GM21723 (cell line): ENCODE results near the gene NPHP4.

Source experiments
- ATAC-seq: cut with Tn5 transposase; IDR thresholded peaks from one replicate; pipeline ENCODE4 v1.9.1; 2021; ENCODE audit warnings: mild to moderate bottlenecking, moderate library complexity; ENCODE audit not compliant: unreplicated experiment

NPHP4 gene

DNA sequence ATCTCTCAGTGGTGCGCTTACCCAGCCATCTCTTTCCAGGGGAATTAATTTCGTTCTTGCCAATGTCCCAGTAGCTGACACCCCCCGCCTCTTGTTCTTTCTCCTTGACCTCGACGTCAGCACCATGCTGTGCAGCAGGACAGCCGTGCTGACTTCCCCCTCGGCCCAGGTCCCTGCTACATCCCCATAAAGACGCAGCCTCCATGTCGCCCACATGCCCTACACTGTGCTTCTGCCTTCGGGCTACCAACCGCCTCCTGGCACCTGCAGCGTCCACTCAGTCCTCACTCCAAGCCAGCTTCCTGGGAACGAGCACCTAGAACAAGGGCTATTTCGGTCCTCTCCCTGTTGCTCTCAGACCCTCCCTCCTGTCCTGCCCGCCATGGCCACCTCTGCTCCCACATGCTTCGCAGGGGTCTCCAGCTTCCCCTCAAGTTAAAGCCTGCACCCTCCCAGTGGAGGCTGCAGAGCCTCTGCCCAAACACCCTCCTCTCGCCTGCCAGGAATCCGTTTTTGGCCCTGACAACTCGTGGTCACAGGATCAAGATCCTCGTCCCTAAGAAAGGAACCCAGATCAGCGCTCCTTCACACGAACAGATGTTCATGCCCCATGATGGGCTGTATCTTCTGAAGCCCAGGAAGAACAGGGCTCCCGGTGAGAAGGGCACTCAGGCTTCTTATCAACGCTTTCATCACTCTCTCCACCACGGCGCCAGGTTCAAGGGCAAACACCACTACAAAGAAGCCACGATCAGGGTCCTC, 109.7 kb downstream of the NPHP4 start:
- no peak for ATAC-seq

GRCh38 chr1:5881526-5882222, 110.6 kb downstream of the NPHP4 start:
- no peak for ATAC-seq

DNA sequence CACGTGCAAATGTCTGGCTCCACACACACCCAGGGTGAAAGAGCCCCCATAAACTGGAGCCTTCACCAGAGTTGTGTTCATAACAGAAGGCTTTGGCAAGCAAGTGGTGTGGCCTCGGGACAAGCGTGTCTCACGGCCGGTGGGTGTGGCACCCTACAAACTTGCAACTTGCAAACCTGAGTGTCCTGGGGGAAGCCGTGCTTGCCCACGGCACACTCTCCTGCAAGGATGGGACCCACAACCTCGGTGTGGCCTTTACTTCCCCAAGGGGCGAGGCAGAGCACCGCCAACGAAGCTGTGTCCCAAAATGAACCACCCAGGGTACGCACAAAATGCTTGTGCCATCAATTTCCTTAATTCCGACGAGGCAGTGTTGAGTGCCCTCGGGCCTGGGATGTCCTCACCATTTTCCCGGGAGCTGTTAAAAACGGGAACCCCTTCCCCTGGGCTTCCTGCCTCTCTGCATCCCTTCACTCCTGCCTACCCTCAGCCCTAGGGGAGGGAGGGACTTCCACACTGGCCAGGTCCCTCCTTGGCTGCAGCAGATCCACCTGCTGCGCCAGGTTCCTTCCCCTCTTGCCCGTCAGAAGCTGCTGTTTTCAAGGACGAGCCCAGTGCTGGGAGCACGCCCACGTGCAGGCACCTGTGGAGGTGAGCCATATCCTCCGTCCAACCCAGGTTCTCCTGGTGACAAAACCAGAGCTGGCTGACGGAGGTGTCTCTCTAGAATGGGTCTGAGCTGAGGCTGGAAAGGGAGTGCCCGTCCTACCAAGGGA, 111.4 kb downstream of the NPHP4 start:
- no peak for ATAC-seq

DNA sequence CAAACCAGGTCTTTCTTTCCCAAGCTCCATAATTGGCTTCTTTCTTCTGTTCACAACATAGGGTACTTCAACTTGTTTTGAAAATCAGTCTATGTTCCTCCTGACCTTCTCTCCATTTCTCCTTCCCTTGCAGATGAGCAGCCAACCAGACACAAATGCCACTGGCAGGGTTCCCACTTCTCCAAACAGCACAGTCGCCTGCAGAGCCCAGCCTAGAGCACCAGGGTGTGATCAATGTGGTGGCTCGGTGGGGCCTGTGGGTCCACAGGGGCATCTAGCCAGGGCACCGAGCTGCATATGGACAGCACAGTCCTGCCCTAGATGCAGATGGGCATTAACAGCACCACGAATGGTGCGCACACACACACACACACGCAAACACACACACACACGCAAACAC, 112.8 kb downstream of the NPHP4 start:
- no peak for ATAC-seq

- no peak for ATAC-seq
Observed at GRCh38 chr1:5878971-5879370, 113.3 kb downstream of the NPHP4 start.

GRCh38 chr1:5877683-5878530, 114.3 kb downstream of the NPHP4 start:
- no peak for ATAC-seq

DNA sequence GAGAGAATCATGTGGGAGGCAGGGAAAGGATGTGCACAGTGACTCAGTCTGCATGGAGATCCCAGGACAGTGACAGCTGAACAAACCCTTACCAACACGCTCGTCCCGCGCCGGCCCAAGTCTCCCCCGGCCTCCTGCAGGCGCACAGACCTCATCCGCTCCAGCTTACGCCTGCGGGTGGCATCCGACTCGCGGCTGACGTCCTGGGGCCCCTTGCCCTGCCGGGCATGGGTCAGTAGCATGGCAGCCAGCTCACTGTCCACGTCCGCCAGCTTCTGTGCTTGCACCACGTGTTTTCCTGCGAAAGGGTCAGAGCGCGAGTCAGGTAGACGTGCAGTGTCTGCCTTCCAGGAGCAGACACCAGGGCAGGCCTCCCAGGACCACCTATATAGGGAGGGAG, 115.2 kb downstream of the NPHP4 start:
- ATAC-seq = no peak

DNA sequence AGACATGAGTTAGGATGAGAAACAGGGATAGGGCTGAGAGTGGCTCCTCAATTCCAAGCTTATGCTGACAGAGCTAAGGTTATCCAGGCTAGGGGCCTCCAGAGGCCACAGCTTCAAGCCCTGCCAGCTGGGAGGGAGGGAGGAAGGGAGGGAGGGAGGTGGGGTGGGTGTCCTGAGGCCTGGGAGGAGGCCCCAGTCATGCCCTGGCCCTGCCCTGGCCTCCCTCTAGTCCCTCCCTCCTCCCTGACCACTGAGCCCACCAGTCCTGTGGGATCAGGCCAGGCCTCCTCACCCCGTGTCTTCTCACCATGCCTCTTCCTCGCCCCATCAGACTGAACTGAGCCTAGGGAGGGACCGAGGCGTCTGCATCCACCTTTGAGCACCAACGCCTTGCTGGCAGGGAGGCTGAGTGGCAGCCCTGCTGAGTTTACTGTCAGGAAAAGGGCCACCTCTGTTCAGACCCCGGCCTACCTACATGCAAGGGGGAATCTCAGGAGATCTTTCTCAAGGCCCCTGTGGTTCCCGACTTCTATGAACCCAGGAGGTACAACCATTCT, 116.1 kb downstream of the NPHP4 start:
- no peak for ATAC-seq

- no peak for ATAC-seq
Observed at GRCh38 chr1:5875345-5875910, 116.8 kb downstream of the NPHP4 start.

DNA sequence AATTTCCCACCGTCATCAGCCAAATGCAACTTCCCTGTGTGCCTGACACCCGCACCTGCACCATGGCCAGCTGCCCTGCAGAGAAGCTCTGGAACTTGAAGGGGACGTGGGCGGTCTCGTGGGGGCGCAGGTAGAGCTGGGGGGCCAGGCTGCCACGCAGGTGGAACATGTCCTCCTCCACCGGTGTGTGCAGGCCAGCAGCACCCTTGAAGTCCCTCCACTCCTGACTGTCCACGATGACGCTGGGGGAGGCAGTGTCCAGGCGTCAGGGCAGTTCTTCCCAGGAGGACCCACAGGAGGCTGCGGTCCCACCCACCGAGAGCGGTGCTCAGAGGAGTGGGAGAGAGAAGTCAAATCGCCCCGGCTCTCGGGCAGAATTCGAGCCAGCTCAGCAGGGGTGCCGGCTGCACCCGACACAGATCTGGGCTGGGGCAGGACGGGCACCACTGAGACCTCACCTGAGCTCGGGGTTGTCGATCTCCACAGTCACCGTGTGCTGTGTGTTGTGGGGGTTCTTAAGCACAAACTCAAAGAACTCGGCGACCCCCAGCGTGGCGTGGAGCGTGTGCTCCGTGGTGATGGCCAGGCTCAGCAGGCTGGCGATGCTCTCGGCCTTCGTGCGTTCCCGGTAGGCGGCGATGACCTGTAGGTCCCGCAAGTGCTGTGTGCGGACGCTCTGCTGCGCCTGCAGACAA, 117.7 kb downstream of the NPHP4 start:
- ATAC-seq = no peak

- ATAC-seq = no peak
Observed at GRCh38 chr1:5873556-5873955, 118.7 kb downstream of the NPHP4 start.

DNA sequence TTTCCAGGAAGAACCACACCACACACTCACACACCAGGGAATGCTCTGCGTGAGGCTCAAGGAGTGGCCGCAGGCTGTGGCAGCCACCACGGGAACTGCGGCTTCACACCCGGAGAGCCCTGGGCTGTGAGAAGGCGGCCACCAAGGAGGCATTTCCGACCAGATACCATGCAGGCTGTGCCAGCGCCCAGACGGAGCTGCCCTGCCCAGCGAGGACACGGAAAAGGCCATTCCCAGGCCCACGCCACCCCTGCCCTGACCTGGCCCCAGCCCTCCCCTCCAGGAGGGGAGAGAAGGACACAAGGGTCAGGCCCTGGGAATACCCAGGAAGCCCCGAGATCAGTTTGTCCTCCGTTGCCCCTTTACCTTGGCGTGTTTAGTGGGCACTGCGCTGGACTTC, 119.3 kb downstream of the NPHP4 start:
- no peak for ATAC-seq

- no peak for ATAC-seq
Observed at GRCh38 chr1:5868931-5869500, 123.2 kb downstream of the NPHP4 start.

GRCh38 chr1:5865774-5866173, 126.5 kb downstream of the NPHP4 start:
- no peak for ATAC-seq

- no peak for ATAC-seq
Observed at GRCh38 chr1:5865056-5865455, 127.2 kb downstream of the NPHP4 start.

DNA sequence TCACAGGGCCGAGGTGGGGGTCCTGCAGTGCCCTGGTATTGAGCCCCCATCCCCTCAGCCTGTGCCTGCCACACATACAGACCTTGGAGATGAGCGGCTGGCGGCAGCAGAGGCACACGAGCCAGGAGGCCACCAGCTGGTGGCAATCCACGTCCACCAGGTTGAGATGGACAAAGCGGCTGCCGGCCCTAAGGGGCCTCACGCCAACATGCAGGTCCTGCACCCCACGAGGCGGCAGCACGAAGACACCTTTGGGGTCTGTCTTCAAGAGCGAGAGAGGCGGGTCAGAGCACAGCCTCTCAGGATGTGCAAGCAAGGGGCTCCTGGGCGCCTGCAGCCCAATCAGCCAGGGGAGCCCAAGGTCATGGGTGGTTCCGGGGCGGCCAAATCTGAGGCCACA, 128.0 kb downstream of the NPHP4 start:
- no peak for ATAC-seq

- ATAC-seq = no peak
Observed at GRCh38 chr1:5863238-5863637, 129.0 kb downstream of the NPHP4 start.

GRCh38 chr1:5861871-5862825, 130.1 kb downstream of the NPHP4 start:
- no peak for ATAC-seq
